GM18502 (cell line): ENCODE data around the gene TGFBR2.
A peak's percentile ranks its signal among the peaks of the same experiment; 100 is the strongest.

Experiments
- ATAC-seq: cut with Tn5 transposase; IDR thresholded peaks from one replicate; pipeline ENCODE4 v1.9.1; 2021; ENCODE audit warnings: mild to moderate bottlenecking; ENCODE audit not compliant: unreplicated experiment, poor library complexity

TGFBR2 gene

GRCh38 chr3:30686799-30687198 lies 80.4 kb downstream of the TGFBR2 start:
- no peak for ATAC-seq

GRCh38 chr3:30687930-30688570 lies 81.6 kb downstream of the TGFBR2 start:
- no peak for ATAC-seq

GRCh38 chr3:30688776-30689641 lies 82.6 kb downstream of the TGFBR2 start:
- no peak for ATAC-seq

- ATAC-seq: no peak
These were observed 83.8 kb downstream of the TGFBR2 start for GRCh38 chr3:30690199-30690598.

GRCh38 chr3:30691249-30691880 lies 85.0 kb downstream of the TGFBR2 start:
- no peak for ATAC-seq

GRCh38 chr3:30691944-30692343 lies 85.5 kb downstream of the TGFBR2 start:
- no peak for ATAC-seq

GRCh38 chr3:30692498-30693130 lies 86.2 kb downstream of the TGFBR2 start:
- ATAC-seq: no peak

- ATAC-seq: peak; percentile 95
These were observed 87.2 kb downstream of the TGFBR2 start for GRCh38 chr3:30693470-30694120.

GRCh38 chr3:30694148-30694547 lies 87.7 kb downstream of the TGFBR2 start:
- no peak for ATAC-seq

GRCh38 chr3:30694668-30695067 lies 88.3 kb downstream of the TGFBR2 start:
- ATAC-seq: no peak

- ATAC-seq: no peak
These were observed 89.1 kb downstream of the TGFBR2 start for GRCh38 chr3:30695302-30696061.

GRCh38 chr3:30696403-30696819 lies 90.0 kb downstream of the TGFBR2 start:
- ATAC-seq: no peak

- no peak for ATAC-seq
These were observed 90.5 kb downstream of the TGFBR2 start for GRCh38 chr3:30696896-30697295.

- no peak for ATAC-seq
These were observed 92.1 kb downstream of the TGFBR2 start for GRCh38 chr3:30698549-30698948.

- ATAC-seq: no peak
These were observed 93.5 kb downstream of the TGFBR2 start for GRCh38 chr3:30699927-30700326.

- ATAC-seq: no peak
These were observed 94.4 kb downstream of the TGFBR2 start for GRCh38 chr3:30700702-30701321.

GRCh38 chr3:30702038-30702827 lies 95.8 kb downstream of the TGFBR2 start:
- no peak for ATAC-seq

- no peak for ATAC-seq
These were observed 96.5 kb downstream of the TGFBR2 start for GRCh38 chr3:30702828-30703397.
